H1 (cell line): ENCODE measurements around the gene TMEM106C.

Source experiments
- ATF3 ChIP-seq: IDR thresholded peaks from 2 replicates; pipeline ENCODE4 v1.6.1; 2011; ENCODE audit warnings: low read depth, mild to moderate bottlenecking, low read length; ENCODE audit not compliant: insufficient read depth
- CTCF ChIP-seq, 3 experiments: IDR thresholded peaks; 1 replicate in 2 of 3; 2 replicates in 1 of 3; pipeline versions ENCODE4 v1.5.1 to v1.6.1; 2011; ENCODE audit warnings: low read length in 3 of 3, mild to moderate bottlenecking in 3 of 3, inconsistent platforms in 2 of 3, low read depth in 1 of 3, moderate library complexity in 1 of 3; ENCODE audit not compliant: insufficient read depth in 1 of 3; ENCODE audit errors: control extremely low read depth in 1 of 3
- EP300 ChIP-seq, 2 experiments: IDR thresholded peaks; 1 replicate in 1 of 2; 2 replicates in 1 of 2; pipeline ENCODE4 v1.6.1; 2011 to 2012; ENCODE audit warnings: low read depth in 2 of 2, low read length in 2 of 2, mild to moderate bottlenecking in 2 of 2, borderline replicate concordance in 1 of 2, inconsistent platforms in 1 of 2, moderate library complexity in 1 of 2
- GABPA ChIP-seq: IDR thresholded peaks from 2 replicates; pipeline ENCODE4 v1.6.1; 2011; ENCODE audit warnings: mild to moderate bottlenecking, low read length, moderate library complexity, borderline replicate concordance; ENCODE audit not compliant: insufficient read depth
- HDAC2 ChIP-seq, 2 experiments: fragments of 300-600 bp in 1 of 2; sonication (generic) in 1 of 2; IDR thresholded peaks; 2 replicates each; pipeline ENCODE4 v1.6.1; 2011 to 2012; ENCODE audit warnings: low read depth in 2 of 2, low read length in 2 of 2, mild to moderate bottlenecking in 2 of 2, moderate library complexity in 2 of 2, borderline replicate concordance in 1 of 2, inconsistent platforms in 1 of 2
- SIN3A ChIP-seq, 2 experiments: IDR thresholded peaks in 1 of 2; conservative IDR thresholded peaks in 1 of 2; 2 replicates each; pipeline ENCODE4 v1.6.1; 2011 to 2012; ENCODE audit warnings: low read length in 2 of 2, improper control_type of control experiment in 1 of 2, low read depth in 1 of 2, mild to moderate bottlenecking in 1 of 2
- YY1 ChIP-seq: IDR thresholded peaks from 2 replicates; pipeline ENCODE4 v1.6.1; 2011; ENCODE audit warnings: low read depth, mild to moderate bottlenecking, low read length

DNA sequence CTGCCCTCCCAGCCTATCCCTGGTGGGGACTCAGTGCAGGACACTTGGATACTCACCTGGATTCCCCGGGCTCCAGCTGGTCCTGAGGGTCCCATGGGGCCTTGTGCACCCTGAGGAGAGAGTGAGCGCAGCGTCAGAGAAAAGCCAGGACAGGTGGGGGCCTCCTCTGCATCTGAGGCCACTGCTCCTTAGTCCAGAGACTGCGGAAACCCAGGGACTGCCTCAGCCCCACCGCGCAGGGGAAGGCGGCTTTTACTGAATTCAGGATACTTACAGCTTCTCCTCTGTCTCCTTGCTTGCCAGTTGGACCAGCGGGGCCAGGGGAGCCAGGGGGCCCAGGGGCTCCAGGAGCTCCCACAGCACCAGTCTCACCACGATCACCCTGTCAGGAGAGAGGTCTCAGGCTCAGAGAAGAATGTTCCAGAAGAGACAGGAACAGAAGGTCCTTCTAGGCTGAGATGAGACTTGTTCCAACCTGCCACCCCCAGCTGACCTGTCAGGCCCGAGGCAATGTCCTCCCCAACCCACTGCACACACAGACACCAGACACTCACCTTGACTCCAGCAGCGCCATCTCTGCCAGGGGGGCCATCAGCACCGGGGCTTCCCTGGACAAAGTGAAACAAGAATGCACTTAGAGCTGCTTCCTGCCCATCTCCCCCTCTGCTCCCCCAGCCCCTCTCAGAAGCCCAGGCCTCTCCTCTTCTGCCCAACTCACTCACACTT is 13.8 kb downstream of the TMEM106C start:
- no peak for TF ChIP-seq YY1
- no peak for TF ChIP-seq GABPA
- no peak for TF ChIP-seq SIN3A (conservative IDR thresholded peaks at IDR 0.05 in 1 of 2, IDR thresholded peaks at IDR 0.05 in 1 of 2; ENCODE audit: low read depth in 1 of 2, low read length in 2 of 2)
- TF ChIP-seq HDAC2 (IDR thresholded peaks at IDR 0.05; ENCODE audit: borderline replicate concordance in 1 of 2, low read depth in 2 of 2, low read length in 2 of 2) = no peak
- no peak for TF ChIP-seq CTCF (IDR thresholded peaks at IDR 0.05; ENCODE audit: control extremely low read depth in 1 of 3, insufficient read depth in 1 of 3, low read depth in 1 of 3, low read length in 3 of 3)
- TF ChIP-seq EP300 (IDR thresholded peaks at IDR 0.05; ENCODE audit: borderline replicate concordance in 1 of 2, low read depth in 2 of 2, low read length in 2 of 2) = no peak
- no peak for TF ChIP-seq ATF3
